Prostate gland (tissue), 2 donors: ENCODE results near the gene TMEM266. TPM values are rescaled to one million over a fixed set of nuclear protein-coding genes. Genes with fewer than 3 reads are reported as not detected.

Experiments used
- DNase-seq: peaks from one replicate; pipeline ENCODE4 v3.0.0-alpha.2; 2019; ENCODE audit warnings: low spot score
- H3K27ac ChIP-seq, 2 donors: fragments of 200-600 bp; sonication (generic); 2 replicates each; pipeline ENCODE4 v1.5.1; 2017 to 2019
- H3K27me3 ChIP-seq: fragments of 200-600 bp; sonication (generic); replicated peaks from 2 replicates; pipeline ENCODE4 v1.5.1; 2019; ENCODE audit not compliant: insufficient read depth
- H3K36me3 ChIP-seq, 2 donors: fragments of 200-600 bp; sonication (generic); 1 replicate in 1 of 2; 2 replicates in 1 of 2; pipeline versions ENCODE4 v1.5.1 to v1.8.1; 2017 to 2019
- H3K4me1 ChIP-seq: fragments of 200-600 bp; sonication (generic); replicated peaks from 2 replicates; pipeline ENCODE4 v1.5.1; 2019
- H3K4me3 ChIP-seq, 2 donors: fragments of 200-600 bp; sonication (generic); 2 replicates each; pipeline ENCODE4 v1.5.1; 2017 to 2019
- H3K9me3 ChIP-seq: fragments of 200-600 bp; sonication (generic); 2 replicates; pipeline ENCODE4 v1.5.1; 2017
- CTCF ChIP-seq, 4 experiments: fragments of 200-600 bp in 2 of 4; fragments of 450-650 bp in 2 of 4; sonication (generic) in 2 of 4; IDR thresholded peaks; 1 replicate in 3 of 4; 2 replicates in 1 of 4; pipeline ENCODE4 v1.5.1; 2016 to 2019; ENCODE audit warnings: antibody characterized with exemption in 4 of 4, mild to moderate bottlenecking in 2 of 4, moderate library complexity in 2 of 4
- POLR2A ChIP-seq: fragments of 450-650 bp; IDR thresholded peaks from one replicate; pipeline ENCODE4 v1.6.1; 2016; ENCODE audit warnings: antibody characterized with exemption, mild to moderate bottlenecking
- POLR2AphosphoS5 ChIP-seq: sonication (generic); formaldehyde crosslinking; IDR thresholded peaks from one replicate; pipeline ENCODE4 v1.6.1; 2017; ENCODE audit warnings: antibody characterized with exemption
- WGBS: methylation state at CpG from one replicate; pipeline ENCODE4 v1.1.5; 2018; 5-methylcytosine and 5-hydroxymethylcytosine counted together
- intact Hi-C: fragments of 100-400 bp; cut with DNase I; formaldehyde crosslinking; loops from one replicate; pipeline ENCODE4 v1.14.2; 2022
- total RNA-seq, 2 donors: library from RNA; depleted of rRNA; stranded (reverse); fragments of >200 nt; gene quantifications; one replicate each; pipeline ENCODE4 v1.1.0, GENCODE V29; 2016

Gene TMEM266
- total RNA-seq, 2 donors from 2014 or later = 5.9 to 6.0 TPM

- no peak overlapping the region for H3K27ac ChIP-seq
- TF ChIP-seq CTCF (IDR thresholded peaks at IDR 0.05) (no peak), POLR2A (no peak), POLR2AphosphoS5 (no peak)
- no peaks in the 10 kb centered on the region for H3K36me3 ChIP-seq
- no peaks in the 10 kb centered on the region for H3K9me3 ChIP-seq
- no peak overlapping the region for H3K4me3 ChIP-seq
- no peak for DNase-seq
- no peaks in the 10 kb centered on the region for H3K27me3 ChIP-seq
- H3K4me1 ChIP-seq = no peaks in the 10 kb centered on the region
- intact Hi-C loops = no loop called here
Observed at GRCh38 chr15:76123031-76123430, 63.2 kb downstream of the TMEM266 start.

GRCh38 chr15:76127169-76127568 is 67.4 kb downstream of the TMEM266 start:
- Histone ChIP-seq H3K27me3 (no peaks in the 10 kb centered on the region), H3K4me3 (no peak overlapping the region), H3K9me3 (no peaks in the 10 kb centered on the region), H3K4me1 (no peaks in the 10 kb centered on the region), H3K36me3 (no peaks in the 10 kb centered on the region), H3K27ac (no peak overlapping the region)
- no peak for DNase-seq
- 92% methylated on average over 2 of the region's 2 CpGs for WGBS
- intact Hi-C loops = no loop called here
- TF ChIP-seq CTCF (IDR thresholded peaks at IDR 0.05) = no peak
- no peak for TF ChIP-seq POLR2AphosphoS5
- TF ChIP-seq POLR2A = no peak

- Histone ChIP-seq H3K27me3 (no peaks in the 10 kb centered on the region), H3K4me3 (no peak overlapping the region)
- intact Hi-C loops = no loop called here
Observed at GRCh38 chr15:76127880-76128279, 68.1 kb downstream of the TMEM266 start.

GRCh38 chr15:76134537-76134936 is 74.8 kb downstream of the TMEM266 start:
- Histone ChIP-seq H3K27ac (no peak overlapping the region), H3K36me3 (no peaks in the 10 kb centered on the region), H3K27me3 (no peaks in the 10 kb centered on the region), H3K9me3 (no peaks in the 10 kb centered on the region), H3K4me3 (no peak overlapping the region), H3K4me1 (peaks cover under 1% of the 10 kb centered on the region)
- TF ChIP-seq POLR2AphosphoS5 = no peak
- no peak for TF ChIP-seq POLR2A
- TF ChIP-seq CTCF (IDR thresholded peaks at IDR 0.05) = no peak
- WGBS = 95% methylated on average over 1 of the region's 1 CpG
- no peak for DNase-seq
- intact Hi-C loops = no loop called here

More at GRCh38 chr15:76127880-76128279, 68.1 kb downstream of the TMEM266 start:
- H3K4me1 ChIP-seq = no peaks in the 10 kb centered on the region
- H3K36me3 ChIP-seq = no peaks in the 10 kb centered on the region
- H3K9me3 ChIP-seq = no peaks in the 10 kb centered on the region
- H3K27ac ChIP-seq = no peak overlapping the region
- 67% methylated on average over 4 of the region's 4 CpGs for WGBS
- TF ChIP-seq CTCF (IDR thresholded peaks at IDR 0.05) = no peak
- no peak for TF ChIP-seq POLR2A
- no peak for TF ChIP-seq POLR2AphosphoS5
- DNase-seq = no peak

- intact Hi-C loops = loop anchor here (5.0 kb wide), 1 partner anchor 78 kb away; the partner anchor contains the start of gene TMEM266
Observed at GRCh38 chr15:76135516-76135915, 75.7 kb downstream of the TMEM266 start.

More at GRCh38 chr15:76135516-76135915, 75.7 kb downstream of the TMEM266 start:
- no peak for DNase-seq
- Histone ChIP-seq H3K4me1 (peaks cover 3% of the 10 kb centered on the region), H3K36me3 (no peaks in the 10 kb centered on the region), H3K27ac (no peak overlapping the region), H3K4me3 (no peak overlapping the region), H3K27me3 (no peaks in the 10 kb centered on the region), H3K9me3 (no peaks in the 10 kb centered on the region)
- WGBS = 93% methylated on average over 2 of the region's 2 CpGs
- no peak for TF ChIP-seq POLR2A
- TF ChIP-seq CTCF (IDR thresholded peaks at IDR 0.05) = no peak
- no peak for TF ChIP-seq POLR2AphosphoS5
